SK-N-SH (cell line): ENCODE results near the gene PACC1. TPM values are rescaled to one million over a fixed set of nuclear protein-coding genes. Genes with fewer than 3 reads are reported as not detected.

Experiments
- CTCF ChIA-PET: fragments of 300-600, 350-600 bp; formaldehyde crosslinking; extraction: SDS; loops from one replicate; lab custom pipeline; 2021; lab: Yijun Ruan, JAX
- POLR2A ChIA-PET: fragments of 350-600 bp; sonication (Branson Sonifier 250); formaldehyde crosslinking; extraction: SDS; loops from one replicate; lab custom pipeline; 2020; ENCODE audit warnings: antibody characterized with exemption, inconsistent platforms; lab: Yijun Ruan, JAX
- DNase-seq: peaks from one replicate; pipeline ENCODE4 v3.0.0; 2012
- H2AFZ ChIP-seq: fragments of 200-600 bp; sonication (generic); 2 replicates; pipeline ENCODE4 v1.8.1; 2016; ENCODE audit warnings: antibody characterized with exemption, mild to moderate bottlenecking, low read depth
- H3F3A ChIP-seq: fragments of 200-600 bp; sonication (generic); replicated peaks from 2 replicates; pipeline ENCODE3; 2016; ENCODE audit warnings: antibody characterized with exemption, mild to moderate bottlenecking; ENCODE audit not compliant: insufficient read depth
- H3K27ac ChIP-seq, 2 experiments: fragments of 200-500 bp in 1 of 2; fragments of 200-600 bp in 1 of 2; sonication (Bioruptor generic) in 1 of 2; sonication (generic), shearing (Covaris generic) in 1 of 2; 2 replicates each; pipeline versions ENCODE4 v1.5.1 to v1.6.1; 2014 to 2016; ENCODE audit warnings: low read depth in 2 of 2, inconsistent platforms in 1 of 2, low read length in 1 of 2, mild to moderate bottlenecking in 1 of 2, mixed read lengths in 1 of 2
- H3K27me3 ChIP-seq: fragments of 200-600 bp; sonication (generic), shearing (Covaris generic); 2 replicates; pipeline ENCODE4 v1.6.1; 2016; ENCODE audit warnings: mixed run types; ENCODE audit not compliant: insufficient read depth
- H3K36me3 ChIP-seq, 2 experiments: fragments of 200-500 bp in 1 of 2; fragments of 200-600 bp in 1 of 2; sonication (Bioruptor generic) in 1 of 2; sonication (generic) in 1 of 2; replicated peaks in 1 of 2; 2 replicates each; pipeline versions ENCODE3 to v1.5.1; 2014 to 2016; ENCODE audit warnings: low read length in 1 of 2, mild to moderate bottlenecking in 1 of 2; ENCODE audit not compliant: insufficient read depth in 2 of 2, control insufficient read depth in 1 of 2
- H3K4me1 ChIP-seq, 2 experiments: fragments of 200-500 bp in 1 of 2; fragments of 200-600 bp in 1 of 2; sonication (Bioruptor generic) in 1 of 2; sonication (generic), shearing (Covaris generic) in 1 of 2; 2 replicates each; pipeline versions ENCODE4 v1.5.1 to v1.6.1; 2014 to 2016; ENCODE audit warnings: low read depth in 1 of 2, low read length in 1 of 2, mixed run types in 1 of 2; ENCODE audit not compliant: insufficient read depth in 2 of 2, control insufficient read depth in 1 of 2
- H3K4me2 ChIP-seq: fragments of 200-600 bp; sonication (generic), shearing (Covaris generic); 2 replicates; pipeline ENCODE4 v1.6.1; 2017; ENCODE audit warnings: mixed run types
- H3K4me3 ChIP-seq, 2 experiments: fragments of 200-500 bp in 1 of 2; fragments of 200-600 bp in 1 of 2; sonication (Bioruptor generic) in 1 of 2; sonication (generic), shearing (Covaris generic) in 1 of 2; 2 replicates each; pipeline versions ENCODE4 v1.5.1 to v1.8.1; 2014 to 2016; ENCODE audit warnings: low read depth in 2 of 2, inconsistent platforms in 1 of 2, low read length in 1 of 2, mild to moderate bottlenecking in 1 of 2, mixed read lengths in 1 of 2, moderate library complexity in 1 of 2
- H3K79me2 ChIP-seq: fragments of 200-600 bp; sonication (generic); 2 replicates; pipeline ENCODE4 v1.8.1; 2017; ENCODE audit warnings: mild to moderate bottlenecking; ENCODE audit not compliant: insufficient read depth
- H3K9ac ChIP-seq: fragments of 200-600 bp; sonication (generic); 2 replicates; pipeline ENCODE4 v1.6.1; 2017; ENCODE audit warnings: mixed run types
- H3K9me2 ChIP-seq: fragments of 200-600 bp; sonication (generic); 2 replicates; pipeline ENCODE4 v1.6.1; 2017; ENCODE audit warnings: mixed run types
- H3K9me3 ChIP-seq: fragments of 200-600 bp; sonication (generic); 2 replicates; pipeline ENCODE4 v1.6.1; 2017; ENCODE audit warnings: mixed run types, mild to moderate bottlenecking, moderate library complexity
- H4K20me1 ChIP-seq: fragments of 200-600 bp; sonication (generic); 2 replicates; pipeline ENCODE4 v1.6.1; 2017; ENCODE audit warnings: mild to moderate bottlenecking, mixed run types; ENCODE audit not compliant: insufficient read depth
- ELF1 ChIP-seq: IDR thresholded peaks from 2 replicates; pipeline ENCODE4 v1.4.0; 2012
- EZH2phosphoT487 ChIP-seq: fragments of 200-600 bp; sonication (generic); IDR thresholded peaks from 2 replicates; pipeline ENCODE4 v1.6.1; 2017; ENCODE audit warnings: low read depth, mixed run types, mild to moderate bottlenecking, antibody characterized with exemption, moderate library complexity, borderline replicate concordance
- FOXM1 ChIP-seq: IDR thresholded peaks from 2 replicates; pipeline ENCODE4 v1.4.0; 2012; ENCODE audit warnings: low read depth, mild to moderate bottlenecking
- GATA2 ChIP-seq: sonication (generic); formaldehyde crosslinking; IDR thresholded peaks from 2 replicates; pipeline ENCODE4 v1.5.0; 2020; ENCODE audit warnings: mild to moderate bottlenecking, missing genetic modification reagents
- JUND ChIP-seq: IDR thresholded peaks from 2 replicates; pipeline ENCODE4 v1.4.0; 2012
- MXI1 ChIP-seq: IDR thresholded peaks from 2 replicates; pipeline ENCODE4 v1.6.1; 2012; ENCODE audit warnings: mild to moderate bottlenecking, low read depth, low read length, improper control_type of control experiment
- NFIC ChIP-seq: IDR thresholded peaks from 2 replicates; pipeline ENCODE4 v1.4.0; 2012; ENCODE audit warnings: borderline replicate concordance
- RFX5 ChIP-seq: IDR thresholded peaks from 2 replicates; pipeline ENCODE4 v1.6.1; 2012; ENCODE audit warnings: mild to moderate bottlenecking, improper control_type of control experiment, low read length
- RXRA ChIP-seq: IDR thresholded peaks from 2 replicates; pipeline ENCODE4 v1.4.0; 2012; ENCODE audit warnings: low read depth, mild to moderate bottlenecking, borderline replicate concordance
- SIN3A ChIP-seq: IDR thresholded peaks from 2 replicates; pipeline ENCODE4 v1.6.1; 2012; ENCODE audit warnings: low read depth, mild to moderate bottlenecking, low read length, moderate library complexity, borderline replicate concordance
- TCF12 ChIP-seq: IDR thresholded peaks from 2 replicates; pipeline ENCODE4 v1.4.0; 2012
- WGBS: methylation state at CpG from one replicate; pipeline ENCODE4 v1.1.6; 2017; ENCODE audit warnings: low lambda C conversion rate; 5-methylcytosine and 5-hydroxymethylcytosine counted together
- polyA plus RNA-seq, 3 experiments: library from polyadenylated mRNA; depleted of rRNA; stranded (reverse); fragments of >200 nt; gene quantifications; 2 replicates each; pipeline ENCODE4 v1.2.3, GENCODE V29; 2012
- TF ChIP-seq, protein P1 (sequence below): IDR thresholded peaks from 2 replicates; pipeline ENCODE4 v1.4.0; 2012; ENCODE audit warnings: low read depth, borderline replicate concordance
- TF ChIP-seq, protein P2 (sequence below): IDR thresholded peaks from 2 replicates; pipeline ENCODE4 v1.4.0; 2012; ENCODE audit warnings: low read depth
- TF ChIP-seq, protein P3 (sequence below): fragments of 150-350 bp; IDR thresholded peaks from 2 replicates; pipeline ENCODE4 v1.6.1; 2016; ENCODE audit warnings: mild to moderate bottlenecking, low read depth, low read length
- TF ChIP-seq, protein P4 (sequence below): fragments of 200-600 bp; sonication (generic); IDR thresholded peaks from 2 replicates; pipeline ENCODE4 v1.6.1; 2017; ENCODE audit warnings: antibody characterized with exemption, mild to moderate bottlenecking, moderate library complexity

Gene PACC1
- polyA plus RNA-seq, 1 of the 3 experiments (the other 2 are of a cell fraction), result 23.1 TPM

DNA sequence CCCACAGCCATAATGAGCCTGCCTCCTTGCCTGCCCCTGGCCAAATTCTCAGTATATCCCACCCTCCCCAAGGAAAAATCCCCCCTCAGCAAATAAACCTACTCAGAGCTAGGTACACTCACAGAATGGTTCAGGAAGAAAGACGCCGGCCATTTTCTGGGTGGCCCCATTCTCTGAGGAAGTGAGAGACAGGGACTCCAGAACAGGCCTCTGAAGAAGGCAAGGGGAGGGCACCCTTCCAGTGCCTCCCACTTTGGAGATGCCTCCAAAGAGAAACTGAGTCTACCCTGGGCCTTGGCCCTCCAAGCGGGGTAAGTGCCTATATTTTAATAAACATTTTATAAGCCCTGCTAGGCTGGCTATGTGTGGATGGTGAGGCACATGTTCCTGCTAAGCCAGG, 2.3 kb downstream of the PACC1 start:
- H3K27me3 ChIP-seq, result no peaks in the 10 kb centered on the region
- no peak overlapping the region for H3K9ac ChIP-seq
- ChIA-PET POLR2A (no interaction called here), CTCF (no interaction called here)
- TF ChIP-seq GATA2 (CRISPR knock-in tag) (no peak), JUND (no peak)
- H3F3A ChIP-seq, result no peaks in the 10 kb centered on the region
- no peak overlapping the region for H3K4me3 ChIP-seq
- 100% methylated on average over 3 of the region's 3 CpGs for WGBS
- no peaks in the 10 kb centered on the region for H3K9me3 ChIP-seq
- no peaks in the 10 kb centered on the region for H4K20me1 ChIP-seq
- peaks cover 0 to 9% of the 10 kb centered on the region in 2 experiments; a peak in 1 of 4 replicates for H3K4me1 ChIP-seq
- H3K27ac ChIP-seq, result no peak overlapping the region
- no peak overlapping the region for H3K4me2 ChIP-seq
- H3K36me3 ChIP-seq, result peaks cover 16 to 30% of the 10 kb centered on the region in 2 experiments
- DNase-seq, result no peak
- H2AFZ ChIP-seq, result no peak overlapping the region
- 0 out of 2 replicates have a peak, but pooled peaks cover 6% of the 10 kb centered on the region for H3K79me2 ChIP-seq
- no peaks in the 10 kb centered on the region for H3K9me2 ChIP-seq

DNA sequence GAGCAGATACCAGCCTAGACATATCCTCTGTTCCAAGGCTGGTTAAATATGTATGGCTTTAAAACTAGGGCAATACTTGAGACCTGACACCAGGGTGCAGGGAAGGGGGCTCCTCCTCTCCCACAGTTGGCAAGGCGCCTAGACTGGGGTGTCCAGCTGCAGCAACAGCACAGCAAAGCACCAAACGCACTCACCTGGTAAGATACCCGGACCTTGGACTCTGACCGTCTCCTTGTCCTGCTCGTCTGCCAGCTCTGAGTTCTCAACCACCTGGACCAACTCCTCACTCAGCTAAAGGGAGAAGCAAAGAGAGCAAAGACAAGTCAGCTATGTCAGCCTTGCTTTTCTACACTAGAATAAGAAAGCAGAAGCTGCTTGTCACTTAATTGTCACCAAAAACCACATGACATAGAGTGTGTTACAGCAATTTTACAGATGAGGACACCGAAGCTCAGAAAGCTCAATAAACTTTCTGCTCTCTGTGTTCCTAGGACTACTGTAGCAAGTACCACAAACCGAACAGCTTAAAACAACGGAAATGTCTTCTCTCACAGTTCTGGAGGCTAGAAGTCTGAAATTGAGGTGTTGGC, 4.4 kb downstream of the PACC1 start:
- Histone ChIP-seq H3K36me3 (peaks cover 26 to 45% of the 10 kb centered on the region in 2 experiments), H3K27me3 (no peaks in the 10 kb centered on the region), H3K79me2 (0 out of 2 replicates have a peak, but pooled peaks cover 6% of the 10 kb centered on the region), H3K9ac (no peak overlapping the region), H3F3A (no peaks in the 10 kb centered on the region), H3K9me2 (no peaks in the 10 kb centered on the region), H3K4me3 (no peak overlapping the region), H3K4me1 (peaks cover 0 to 9% of the 10 kb centered on the region in 2 experiments; a peak in 1 of 4 replicates), H3K4me2 (no peak overlapping the region), H3K27ac (no peak overlapping the region), H3K9me3 (no peaks in the 10 kb centered on the region), H2AFZ (no peak overlapping the region), H4K20me1 (no peaks in the 10 kb centered on the region)
- POLR2A ChIA-PET, result no interaction called here
- WGBS, result 97% methylated on average over 7 of the region's 8 CpGs
- CTCF ChIA-PET, result interaction anchor here (1.6 to 1.8 kb wide), 3 partner anchors 13 to 46 kb away, joined by 3 to 5 read pairs (median 4); no protein-coding TSS in a partner anchor
- DNase-seq, result no peak
- TF ChIP-seq SIN3A, result no peak
- no peak for TF ChIP-seq TCF12
- no peak for TF ChIP-seq RFX5
- TF ChIP-seq, protein P1, sequence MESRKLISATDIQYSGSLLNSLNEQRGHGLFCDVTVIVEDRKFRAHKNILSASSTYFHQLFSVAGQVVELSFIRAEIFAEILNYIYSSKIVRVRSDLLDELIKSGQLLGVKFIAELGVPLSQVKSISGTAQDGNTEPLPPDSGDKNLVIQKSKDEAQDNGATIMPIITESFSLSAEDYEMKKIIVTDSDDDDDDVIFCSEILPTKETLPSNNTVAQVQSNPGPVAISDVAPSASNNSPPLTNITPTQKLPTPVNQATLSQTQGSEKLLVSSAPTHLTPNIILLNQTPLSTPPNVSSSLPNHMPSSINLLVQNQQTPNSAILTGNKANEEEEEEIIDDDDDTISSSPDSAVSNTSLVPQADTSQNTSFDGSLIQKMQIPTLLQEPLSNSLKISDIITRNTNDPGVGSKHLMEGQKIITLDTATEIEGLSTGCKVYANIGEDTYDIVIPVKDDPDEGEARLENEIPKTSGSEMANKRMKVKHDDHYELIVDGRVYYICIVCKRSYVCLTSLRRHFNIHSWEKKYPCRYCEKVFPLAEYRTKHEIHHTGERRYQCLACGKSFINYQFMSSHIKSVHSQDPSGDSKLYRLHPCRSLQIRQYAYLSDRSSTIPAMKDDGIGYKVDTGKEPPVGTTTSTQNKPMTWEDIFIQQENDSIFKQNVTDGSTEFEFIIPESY, result no peak
- TF ChIP-seq, protein P2, sequence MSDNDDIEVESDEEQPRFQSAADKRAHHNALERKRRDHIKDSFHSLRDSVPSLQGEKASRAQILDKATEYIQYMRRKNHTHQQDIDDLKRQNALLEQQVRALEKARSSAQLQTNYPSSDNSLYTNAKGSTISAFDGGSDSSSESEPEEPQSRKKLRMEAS, result no peak
- no peak for TF ChIP-seq EZH2phosphoT487
- no peak for TF ChIP-seq JUND
- TF ChIP-seq FOXM1, result no peak
- no peak for TF ChIP-seq MXI1
- TF ChIP-seq, protein P3, sequence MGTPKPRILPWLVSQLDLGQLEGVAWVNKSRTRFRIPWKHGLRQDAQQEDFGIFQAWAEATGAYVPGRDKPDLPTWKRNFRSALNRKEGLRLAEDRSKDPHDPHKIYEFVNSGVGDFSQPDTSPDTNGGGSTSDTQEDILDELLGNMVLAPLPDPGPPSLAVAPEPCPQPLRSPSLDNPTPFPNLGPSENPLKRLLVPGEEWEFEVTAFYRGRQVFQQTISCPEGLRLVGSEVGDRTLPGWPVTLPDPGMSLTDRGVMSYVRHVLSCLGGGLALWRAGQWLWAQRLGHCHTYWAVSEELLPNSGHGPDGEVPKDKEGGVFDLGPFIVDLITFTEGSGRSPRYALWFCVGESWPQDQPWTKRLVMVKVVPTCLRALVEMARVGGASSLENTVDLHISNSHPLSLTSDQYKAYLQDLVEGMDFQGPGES, result no peak
- TF ChIP-seq, protein P4, sequence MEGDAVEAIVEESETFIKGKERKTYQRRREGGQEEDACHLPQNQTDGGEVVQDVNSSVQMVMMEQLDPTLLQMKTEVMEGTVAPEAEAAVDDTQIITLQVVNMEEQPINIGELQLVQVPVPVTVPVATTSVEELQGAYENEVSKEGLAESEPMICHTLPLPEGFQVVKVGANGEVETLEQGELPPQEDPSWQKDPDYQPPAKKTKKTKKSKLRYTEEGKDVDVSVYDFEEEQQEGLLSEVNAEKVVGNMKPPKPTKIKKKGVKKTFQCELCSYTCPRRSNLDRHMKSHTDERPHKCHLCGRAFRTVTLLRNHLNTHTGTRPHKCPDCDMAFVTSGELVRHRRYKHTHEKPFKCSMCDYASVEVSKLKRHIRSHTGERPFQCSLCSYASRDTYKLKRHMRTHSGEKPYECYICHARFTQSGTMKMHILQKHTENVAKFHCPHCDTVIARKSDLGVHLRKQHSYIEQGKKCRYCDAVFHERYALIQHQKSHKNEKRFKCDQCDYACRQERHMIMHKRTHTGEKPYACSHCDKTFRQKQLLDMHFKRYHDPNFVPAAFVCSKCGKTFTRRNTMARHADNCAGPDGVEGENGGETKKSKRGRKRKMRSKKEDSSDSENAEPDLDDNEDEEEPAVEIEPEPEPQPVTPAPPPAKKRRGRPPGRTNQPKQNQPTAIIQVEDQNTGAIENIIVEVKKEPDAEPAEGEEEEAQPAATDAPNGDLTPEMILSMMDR, result no peak
- no peak for TF ChIP-seq RXRA
- no peak for TF ChIP-seq ELF1
- no peak for TF ChIP-seq NFIC
